H1 (cell line): ENCODE results near the gene TOR4A. TPM values are rescaled to one million over a fixed set of nuclear protein-coding genes. Genes with fewer than 3 reads are reported as not detected.

ENCODE experiments used
- BCL11A ChIP-seq, 2 experiments: IDR thresholded peaks; one replicate each; pipeline ENCODE4 v1.6.1; 2011; ENCODE audit warnings: low read depth in 2 of 2, low read length in 2 of 2, mild to moderate bottlenecking in 2 of 2
- BRCA1 ChIP-seq: IDR thresholded peaks from 2 replicates; pipeline ENCODE4 v1.6.1; 2012; ENCODE audit warnings: low read depth, low read length, improper control_type of control experiment
- CBX5 ChIP-seq: fragments of 300-800, 300-1000 bp; sonication (generic); IDR thresholded peaks from 2 replicates; pipeline ENCODE4 v1.7.1; 2016; ENCODE audit warnings: antibody characterized with exemption, low read length, low read depth
- CBX8 ChIP-seq: fragments of 300-800, 300-1000 bp; sonication (generic); IDR thresholded peaks from 2 replicates; pipeline ENCODE4 v1.7.1; 2016; ENCODE audit warnings: low read depth, low read length, borderline replicate concordance
- CEBPB ChIP-seq: IDR thresholded peaks from 2 replicates; pipeline ENCODE4 v1.6.1; 2012; ENCODE audit warnings: low read depth, low read length
- NRF1 ChIP-seq: IDR thresholded peaks from 2 replicates; pipeline ENCODE4 v1.6.1; 2011; ENCODE audit warnings: mild to moderate bottlenecking, low read depth, low read length, improper control_type of control experiment
- polyA plus RNA-seq, 7 experiments: library from polyadenylated mRNA; depleted of rRNA in 3 of 7; stranded (reverse) in 5 of 7; unstranded in 2 of 7; fragments of >200 nt in 5 of 7; fragments of 200-250 nt in 2 of 7; gene quantifications; 1 replicate in 5 of 7; 2 replicates in 1 of 7; 4 replicates in 1 of 7; pipeline versions ENCODE4 v1.2.1 to v1.2.3, GENCODE V29; 2011 to 2013; ENCODE audit warnings: missing spikeins in 2 of 7, mixed read lengths in 2 of 7
- total RNA-seq: library from RNA; stranded (reverse); fragmentation: NEBNext Ultra II Directional; extraction: Animal tissue kit (Norgen Biotek cat#: 25700); gene quantifications from 2 replicates; pipeline ENCODE4 v1.2.1, GENCODE V29; 2021
- TF ChIP-seq, protein P1 (sequence below): IDR thresholded peaks from 2 replicates; pipeline ENCODE4 v1.6.1; 2012; ENCODE audit warnings: inconsistent platforms

TOR4A gene
- total and polyA plus RNA-seq, 2 of the 8 experiments (the other 6 are each of a cell fraction or from before 2014, with no cell fraction given): 8.4 to 9.3 TPM

DNA sequence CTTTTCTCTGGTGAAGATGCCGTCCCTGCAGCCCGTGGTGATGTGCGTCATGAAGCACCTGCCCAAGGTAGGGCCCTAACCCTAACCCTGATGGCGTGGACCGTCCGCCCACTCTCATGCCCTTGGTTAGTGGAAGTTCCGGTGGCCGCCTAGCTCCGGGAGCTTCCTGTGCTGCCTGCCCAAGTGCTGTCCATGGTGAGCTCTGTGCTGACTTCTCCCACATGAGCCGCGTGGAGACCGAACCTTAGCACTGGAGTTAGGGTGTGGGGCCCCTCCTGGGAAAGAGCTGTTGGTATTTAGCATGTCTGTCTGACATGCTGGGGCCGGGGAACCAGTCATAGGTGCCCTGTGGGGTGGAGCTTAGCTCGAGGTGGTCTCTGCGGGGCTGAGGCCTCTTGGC is 21.2 kb upstream of the TOR4A start (continued):
- TF ChIP-seq CBX5: no peak
- TF ChIP-seq, protein P1, sequence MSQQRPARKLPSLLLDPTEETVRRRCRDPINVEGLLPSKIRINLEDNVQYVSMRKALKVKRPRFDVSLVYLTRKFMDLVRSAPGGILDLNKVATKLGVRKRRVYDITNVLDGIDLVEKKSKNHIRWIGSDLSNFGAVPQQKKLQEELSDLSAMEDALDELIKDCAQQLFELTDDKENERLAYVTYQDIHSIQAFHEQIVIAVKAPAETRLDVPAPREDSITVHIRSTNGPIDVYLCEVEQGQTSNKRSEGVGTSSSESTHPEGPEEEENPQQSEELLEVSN: no peak
- no peak for TF ChIP-seq CEBPB
- no peak for TF ChIP-seq BCL11A (IDR thresholded peaks at IDR 0.05; ENCODE audit: low read depth in 2 of 2, low read length in 2 of 2)
- TF ChIP-seq CBX8: no peak
- TF ChIP-seq BRCA1: no peak
- no peak for TF ChIP-seq NRF1
